LNCaP clone FGC (cell line): ENCODE measurements around the gene NMRK1.

ENCODE experiments used
- DNase-seq: peaks from one replicate; pipeline ENCODE4 v3.0.0-alpha.2; 2011; ENCODE audit warnings: low read depth
- H3K4me3 ChIP-seq: 2 replicates; pipeline ENCODE4 v1.5.1; 2011; ENCODE audit warnings: mild to moderate bottlenecking, low read depth, low read length, control low read depth
- CTCF ChIP-seq: IDR thresholded peaks from 2 replicates; pipeline ENCODE4 v1.5.1; 2012; ENCODE audit warnings: mild to moderate bottlenecking; ENCODE audit not compliant: control insufficient read depth, insufficient read depth; ENCODE audit errors: extremely low read depth

The NMRK1 gene

GRCh38 chr9:75111019-75111622 is 23.2 kb upstream of the NMRK1 start:
- no peak for TF ChIP-seq CTCF
- no peak for DNase-seq
- H3K4me3 ChIP-seq, result no peak overlapping the region

- no peak overlapping the region for H3K4me3 ChIP-seq
- TF ChIP-seq CTCF, result no peak
- DNase-seq, result no peak
These were observed 21.4 kb upstream of the NMRK1 start for GRCh38 chr9:75109210-75109839.

- H3K4me3 ChIP-seq, result no peak overlapping the region
- no peak for DNase-seq
- TF ChIP-seq CTCF, result no peak
These were observed 20.6 kb upstream of the NMRK1 start for GRCh38 chr9:75108571-75108970.

- TF ChIP-seq CTCF, result no peak
- no peak for DNase-seq
- H3K4me3 ChIP-seq, result no peak overlapping the region
These were observed 18.9 kb upstream of the NMRK1 start for GRCh38 chr9:75106857-75107256.

- DNase-seq, result no peak
- no peak for TF ChIP-seq CTCF
- no peak overlapping the region for H3K4me3 ChIP-seq
These were observed 17.9 kb upstream of the NMRK1 start for GRCh38 chr9:75105841-75106240.

GRCh38 chr9:75105019-75105540 is 17.1 kb upstream of the NMRK1 start:
- TF ChIP-seq CTCF, result no peak
- H3K4me3 ChIP-seq, result no peak overlapping the region
- DNase-seq, result no peak
